SK-N-MC (cell line): ENCODE measurements around the gene ADIPOR2.

Source experiments
- EZH2 ChIP-seq: fragments of 200-600 bp; sonication (generic); IDR thresholded peaks from one replicate; pipeline ENCODE4 v1.6.1; 2017; ENCODE audit warnings: antibody characterized with exemption
- POLR2AphosphoS5 ChIP-seq: IDR thresholded peaks from 2 replicates; pipeline ENCODE4 v1.6.1; 2012; ENCODE audit warnings: mild to moderate bottlenecking, low read depth, low read length, borderline replicate concordance

GRCh38 chr12:1808036-1808797 is 117.3 kb downstream of the ADIPOR2 start:
- TF ChIP-seq POLR2AphosphoS5 (no peak), EZH2 (no peak)
